GF-D8 (cell line): Measurements from ENCODE around the gene PRKCI.
"Not testable (repeated sequence)": the region's sequence is repeated elsewhere in the genome, so short reads cannot be mapped to it uniquely, and the experiment has no call there.

ENCODE experiments used
- DNase-seq: peaks from one replicate; lab custom pipeline; 2025; lab: John Stamatoyannopoulos, UW

The PRKCI gene

DNA sequence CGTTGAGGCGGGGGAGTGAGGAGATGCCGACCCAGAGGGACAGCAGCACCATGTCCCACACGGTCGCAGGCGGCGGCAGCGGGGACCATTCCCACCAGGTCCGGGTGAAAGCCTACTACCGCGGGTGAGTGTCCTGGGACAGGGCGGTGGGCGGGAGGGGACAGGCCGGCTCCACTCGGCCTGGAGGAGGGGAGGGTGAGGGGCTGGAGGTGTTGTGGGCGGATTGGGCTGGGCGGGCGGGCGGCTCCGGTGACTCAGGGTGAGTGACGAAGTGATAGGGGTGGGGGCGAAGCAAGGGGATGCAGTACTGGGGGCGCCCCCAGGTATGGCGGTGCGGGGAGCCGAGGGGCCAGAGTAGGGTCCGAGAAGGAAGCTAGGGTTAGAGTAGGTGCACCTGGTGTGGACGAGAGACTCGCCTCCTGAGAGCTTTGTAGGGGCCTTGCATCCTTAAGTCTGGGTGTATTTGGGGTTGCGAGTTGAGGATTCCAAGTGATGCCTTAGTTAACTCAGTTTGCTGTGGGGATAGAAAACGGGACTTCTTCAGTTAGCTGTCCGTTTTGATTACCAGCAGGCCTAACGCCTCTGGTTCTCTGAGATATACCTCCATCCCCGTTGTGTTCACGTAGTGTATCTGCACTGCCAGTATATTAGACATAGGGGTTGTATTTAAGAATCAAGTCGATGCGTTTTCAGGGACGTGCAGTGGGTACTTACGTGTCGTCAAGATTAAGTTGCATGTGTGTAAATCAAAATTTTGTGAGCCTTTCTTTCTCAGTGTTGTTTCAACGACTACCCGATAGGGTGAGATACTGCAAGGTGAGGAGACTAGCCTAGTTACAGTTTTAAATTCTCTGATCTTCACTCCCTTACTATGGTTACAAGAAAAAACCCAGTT, 670 bp downstream of the PRKCI start:
- no peak for DNase-seq

DNA sequence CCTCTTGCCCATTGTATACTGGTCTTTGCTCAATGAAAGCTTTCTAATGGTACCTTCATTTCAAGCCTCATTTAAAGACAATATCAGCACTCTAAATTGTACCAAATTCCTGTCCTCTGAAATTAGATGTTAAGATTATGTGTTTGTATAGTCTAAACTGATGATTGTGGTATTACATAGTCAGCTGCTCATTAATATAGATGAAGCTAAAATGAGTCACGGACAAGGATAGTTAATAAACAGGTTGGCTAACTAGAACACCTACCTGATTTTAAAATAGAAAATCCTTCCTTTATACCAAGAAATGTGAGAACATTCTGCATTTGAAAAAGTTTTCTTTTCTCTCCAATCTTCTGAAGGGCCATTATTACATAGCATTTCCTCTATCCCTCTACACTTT, 2.9 kb downstream of the PRKCI start:
- no peak for DNase-seq

DNA sequence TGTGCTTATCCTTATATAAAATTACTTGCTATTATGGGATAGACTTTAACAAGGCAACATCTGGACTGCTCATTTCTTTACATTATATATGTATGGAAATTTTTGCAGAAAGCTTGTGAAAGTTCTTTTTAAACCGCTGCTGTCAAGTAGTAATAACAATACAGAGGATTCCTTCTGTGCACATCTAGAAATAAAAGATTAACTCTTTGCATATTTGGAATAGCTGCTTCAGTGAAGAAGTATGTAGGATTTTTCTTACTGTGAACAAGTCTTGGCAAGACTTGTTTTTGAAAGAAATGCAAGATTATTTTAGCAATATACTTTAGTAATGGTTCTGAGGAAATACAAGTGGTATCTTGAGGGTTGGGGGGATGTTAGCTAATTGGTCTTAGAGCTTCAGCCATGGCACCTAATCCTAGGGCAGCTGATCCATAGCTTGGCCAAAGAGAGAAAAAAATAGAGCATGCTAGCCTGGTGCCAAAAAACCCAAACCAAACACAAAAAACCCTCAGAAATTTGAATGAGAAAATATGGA, 4.3 kb downstream of the PRKCI start:
- DNase-seq: no peak

DNA sequence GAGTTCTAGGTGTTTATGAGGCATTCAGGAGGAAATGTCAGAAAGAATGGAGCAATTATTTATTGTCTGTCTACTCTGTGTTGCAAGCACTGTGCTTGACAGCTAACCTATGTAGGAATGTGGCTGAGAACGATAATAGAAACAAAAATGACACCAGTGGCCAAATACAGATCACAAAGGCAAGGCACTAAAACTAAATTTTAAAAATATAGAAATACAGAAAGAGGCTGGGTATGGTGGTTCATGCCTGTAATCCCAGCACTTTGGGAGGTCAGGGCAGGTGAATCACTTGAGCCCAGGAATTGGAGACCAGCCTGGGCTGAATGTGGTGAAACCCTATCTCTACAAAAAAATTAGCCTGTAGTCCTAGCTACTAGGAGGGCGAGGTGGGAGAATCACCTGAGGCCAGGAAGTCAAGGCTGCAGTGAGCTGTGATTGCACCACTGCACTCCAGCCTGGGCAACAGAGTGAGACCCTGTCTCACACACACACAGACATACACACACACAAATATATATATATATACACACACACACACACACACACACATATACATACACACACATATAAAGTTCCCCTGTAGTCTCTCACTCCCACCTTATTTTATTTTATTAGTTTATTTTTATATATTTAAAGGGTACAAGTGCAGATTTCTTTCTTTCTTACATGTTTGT, 6.0 kb downstream of the PRKCI start:
- DNase-seq: no peak

DNA sequence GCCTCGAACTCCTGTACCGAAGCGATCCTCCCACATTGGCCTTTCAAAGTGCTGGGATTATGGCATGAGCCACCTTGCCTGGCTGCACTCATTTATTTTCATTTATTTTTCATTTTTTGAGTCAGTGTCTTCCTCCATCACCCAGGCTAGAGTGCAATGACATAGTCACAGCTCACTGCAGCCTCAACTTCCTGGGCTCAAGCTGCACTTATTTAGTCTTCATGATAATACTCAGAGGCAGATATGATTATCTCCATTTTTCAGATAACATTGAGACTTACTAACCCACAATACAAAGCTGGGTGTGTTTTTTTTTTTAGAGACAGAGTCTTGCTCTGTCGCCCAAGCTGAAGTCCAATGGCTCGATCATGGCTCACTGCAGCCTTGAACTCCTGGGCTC, 10.0 kb downstream of the PRKCI start:
- DNase-seq: no peak

DNA sequence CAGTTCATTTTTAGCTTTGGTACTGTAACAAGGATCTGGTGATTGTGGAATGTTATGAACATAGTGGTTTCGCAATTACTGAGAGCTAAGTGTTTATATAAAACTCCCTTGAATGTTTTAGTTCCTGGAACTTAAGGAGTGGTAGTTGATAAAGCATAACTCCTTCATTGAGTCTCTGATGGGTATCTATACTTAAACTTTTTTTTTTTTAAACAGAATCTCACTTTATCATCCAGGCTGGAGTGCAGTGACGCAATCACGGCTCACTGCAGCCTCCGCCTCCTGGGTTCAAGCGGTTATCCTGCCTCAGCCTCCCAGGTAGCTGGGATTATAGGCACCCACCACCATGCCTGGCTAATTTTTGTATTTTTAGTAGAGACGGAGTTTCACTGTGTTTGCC, 11.3 kb downstream of the PRKCI start:
- DNase-seq: peak; percentile 24

DNA sequence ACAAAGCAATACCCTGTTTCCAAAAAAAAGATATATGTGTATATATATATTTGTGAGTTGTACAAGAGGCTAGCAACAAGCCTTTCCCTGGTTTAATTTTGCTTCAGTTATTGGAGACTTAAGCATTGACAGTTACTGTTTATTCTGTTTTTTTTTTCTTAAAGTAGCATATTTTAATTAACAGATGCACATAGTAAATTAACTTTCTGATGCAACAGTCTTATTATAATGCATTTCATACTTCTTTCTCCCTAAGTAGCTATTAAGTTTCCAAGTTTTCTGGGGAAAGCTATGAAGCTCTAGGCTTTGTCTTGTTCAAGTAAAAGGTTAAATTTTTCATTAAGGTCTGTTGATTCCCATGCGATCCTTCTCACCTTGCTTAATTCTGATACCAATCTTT, 17.9 kb downstream of the PRKCI start:
- DNase-seq: no peak

DNA sequence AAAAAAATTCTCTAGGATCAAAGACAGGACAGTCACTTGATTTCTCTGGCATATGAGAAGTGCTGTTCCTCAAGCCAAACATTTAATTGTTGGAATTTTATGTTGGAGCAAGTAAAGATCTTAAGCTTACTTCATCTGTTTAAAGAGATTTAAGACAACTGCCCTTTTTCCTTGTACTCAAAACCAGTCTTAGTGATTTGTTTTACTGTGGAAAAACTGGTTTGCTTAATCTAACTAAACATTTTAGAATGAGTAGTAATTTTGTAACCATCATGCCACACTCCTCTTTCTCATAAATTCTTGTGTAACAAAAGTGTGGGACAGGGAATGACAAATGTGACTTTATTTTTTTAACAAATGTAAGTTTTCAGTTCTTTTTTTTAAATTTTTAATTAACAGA, 18.4 kb downstream of the PRKCI start:
- no peak for DNase-seq

DNA sequence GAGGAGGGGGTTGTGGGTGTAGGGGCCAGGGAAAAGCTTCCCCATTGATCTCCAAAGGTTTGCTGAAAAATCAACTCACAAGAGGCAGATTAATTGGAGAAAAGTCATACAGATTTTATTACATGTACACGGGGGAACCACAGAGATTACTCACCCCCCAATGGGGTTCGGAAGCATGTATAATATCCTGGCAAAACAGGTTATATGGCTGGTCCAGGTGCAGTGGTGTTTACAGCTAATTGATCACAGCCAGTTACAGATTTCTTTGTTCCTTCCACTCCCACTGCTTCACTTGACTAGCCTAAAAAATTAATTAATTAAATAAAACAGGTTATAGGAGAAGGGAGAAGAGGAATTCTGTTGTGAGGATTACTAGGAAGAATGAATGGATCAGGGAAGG, 22.4 kb downstream of the PRKCI start:
- no peak for DNase-seq

DNA sequence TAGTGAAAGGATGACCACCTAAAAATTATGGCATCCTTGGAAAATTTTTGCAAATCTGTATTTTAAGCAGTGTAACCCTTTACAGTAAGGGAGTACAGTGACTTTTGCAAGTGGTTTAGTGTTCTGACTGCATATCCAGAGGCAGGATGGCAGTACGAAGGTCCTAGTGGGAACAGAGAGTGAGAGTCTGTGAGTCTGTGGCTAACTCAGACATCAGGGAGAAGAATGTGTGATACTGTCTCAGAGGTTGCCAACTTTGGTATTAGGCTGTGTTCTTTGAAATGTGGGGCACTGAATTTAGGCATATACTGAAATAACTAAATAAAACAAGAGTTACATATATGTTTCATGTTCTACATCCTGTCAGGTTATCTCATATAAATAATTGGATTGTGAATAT, 25.7 kb downstream of the PRKCI start:
- no peak for DNase-seq

DNA sequence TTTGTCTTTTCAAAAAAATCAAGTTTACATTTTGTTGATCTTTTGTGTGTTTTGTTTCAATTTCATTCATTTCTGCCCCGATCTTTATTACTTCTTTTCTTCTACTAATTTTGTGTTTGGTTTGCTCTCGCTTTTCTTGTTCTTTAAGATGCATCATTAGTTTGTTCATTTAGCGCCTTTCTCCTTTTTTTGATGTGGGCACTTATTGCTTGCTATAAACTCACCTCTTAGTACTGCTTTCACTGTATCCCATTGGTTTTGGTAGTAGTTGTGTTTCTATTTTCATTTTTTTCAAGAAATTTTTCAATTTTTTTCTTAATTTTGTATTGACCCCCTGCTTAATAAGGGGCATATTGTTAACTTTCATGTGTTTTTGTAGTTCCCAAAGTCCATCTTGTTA, 34.4 kb downstream of the PRKCI start:
- DNase-seq: no peak

DNA sequence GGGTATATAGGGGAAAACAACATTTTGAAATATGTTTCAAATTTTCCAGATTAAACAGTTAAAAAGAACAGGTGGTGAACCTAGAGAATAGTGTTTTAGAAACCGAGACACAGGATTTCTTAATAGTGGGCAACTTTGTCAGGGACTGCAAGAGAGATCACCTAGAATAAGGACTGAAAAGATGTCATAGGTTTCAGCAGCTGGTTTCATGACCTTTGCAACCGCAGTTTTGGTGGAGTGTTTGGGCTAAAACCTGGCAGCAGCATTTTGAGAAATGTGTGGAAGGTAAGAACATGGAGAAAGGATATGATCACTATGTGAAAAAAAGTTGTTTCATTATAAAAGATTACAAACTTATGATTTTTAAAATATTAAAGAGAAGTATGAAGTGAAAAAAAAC, 34.9 kb downstream of the PRKCI start:
- DNase-seq: no peak

DNA sequence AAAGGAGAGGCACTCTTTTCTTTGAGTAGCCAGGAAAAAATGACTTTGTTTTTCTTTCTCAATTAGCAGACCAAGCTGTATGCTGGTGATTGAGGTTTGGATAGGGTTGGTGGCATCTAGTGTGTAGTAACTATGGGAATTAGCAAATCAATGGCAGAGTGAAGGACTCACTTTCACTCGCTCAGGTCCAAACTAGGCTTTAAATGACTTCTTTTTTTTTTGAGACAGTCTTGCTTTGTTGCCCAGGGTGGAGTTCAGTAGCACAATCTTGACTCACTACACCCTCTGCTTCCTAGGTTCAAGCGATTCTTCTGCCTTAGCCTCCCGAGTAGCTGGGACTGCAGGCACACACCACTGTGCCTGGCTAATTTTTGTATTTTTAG, 35.9 kb downstream of the PRKCI start:
- no peak for DNase-seq

DNA sequence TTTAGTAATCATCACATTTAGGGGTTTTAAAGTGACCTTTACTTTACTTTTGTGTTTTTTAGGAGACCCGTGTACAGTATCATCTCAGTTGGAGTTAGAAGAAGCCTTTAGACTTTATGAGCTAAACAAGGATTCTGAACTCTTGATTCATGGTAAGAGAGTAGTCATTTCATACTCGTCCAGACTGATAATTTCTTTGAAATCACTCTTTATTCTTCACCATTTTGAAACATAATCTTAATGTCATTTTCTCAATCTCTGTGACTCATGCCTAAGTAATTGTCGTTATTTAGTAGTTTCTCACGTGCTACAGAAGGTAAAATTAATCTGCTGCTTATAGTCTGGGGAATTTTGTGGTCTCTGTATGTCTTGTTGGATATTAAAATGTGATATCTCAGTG, 37.7 kb downstream of the PRKCI start:
- no peak for DNase-seq

DNA sequence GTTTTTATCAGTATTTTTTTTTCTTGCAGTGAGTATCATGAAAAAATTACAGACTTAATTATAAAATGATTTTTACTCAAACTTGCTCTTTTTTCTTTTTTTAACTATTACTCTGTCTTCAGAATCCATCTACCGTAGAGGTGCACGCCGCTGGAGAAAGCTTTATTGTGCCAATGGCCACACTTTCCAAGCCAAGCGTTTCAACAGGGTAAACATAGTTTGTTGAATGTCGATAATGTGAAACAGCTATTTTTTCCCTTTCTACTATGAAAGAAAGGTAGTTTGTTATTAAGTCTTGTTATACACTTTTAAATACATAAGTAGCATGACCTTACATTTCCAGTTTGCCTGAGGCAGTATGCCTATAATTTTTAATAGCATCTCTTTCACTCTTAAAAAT, 45.6 kb downstream of the PRKCI start:
- no peak for DNase-seq

DNA sequence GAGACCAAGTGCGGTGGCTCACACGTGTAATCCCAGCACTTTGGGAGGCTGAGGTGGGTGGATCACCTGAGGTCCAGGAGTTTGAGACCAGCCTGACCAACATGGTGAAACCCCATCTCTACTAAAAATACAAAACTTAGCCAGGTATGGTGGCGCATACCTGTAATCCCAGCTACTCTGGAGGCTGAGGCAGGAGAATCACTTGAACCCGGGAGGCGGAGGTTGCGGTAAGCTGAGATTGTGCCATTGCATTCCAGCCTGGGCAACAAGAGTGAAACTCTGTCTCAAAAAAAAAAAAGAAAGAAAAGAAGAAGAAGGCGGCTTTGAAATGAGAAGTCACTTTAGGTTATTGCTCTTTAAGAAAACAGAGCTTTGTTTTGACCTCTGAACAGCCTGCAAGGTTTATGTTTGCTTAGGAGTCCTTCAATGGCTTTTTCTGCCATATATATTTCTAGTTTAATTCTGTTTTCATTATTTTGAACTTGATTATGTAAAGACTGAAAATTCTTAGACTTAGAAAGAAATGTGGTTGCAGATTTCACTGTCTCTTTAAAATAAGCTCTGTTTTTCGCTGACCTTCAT, 47.5 kb downstream of the PRKCI start:
- not testable (repeated sequence) for DNase-seq

DNA sequence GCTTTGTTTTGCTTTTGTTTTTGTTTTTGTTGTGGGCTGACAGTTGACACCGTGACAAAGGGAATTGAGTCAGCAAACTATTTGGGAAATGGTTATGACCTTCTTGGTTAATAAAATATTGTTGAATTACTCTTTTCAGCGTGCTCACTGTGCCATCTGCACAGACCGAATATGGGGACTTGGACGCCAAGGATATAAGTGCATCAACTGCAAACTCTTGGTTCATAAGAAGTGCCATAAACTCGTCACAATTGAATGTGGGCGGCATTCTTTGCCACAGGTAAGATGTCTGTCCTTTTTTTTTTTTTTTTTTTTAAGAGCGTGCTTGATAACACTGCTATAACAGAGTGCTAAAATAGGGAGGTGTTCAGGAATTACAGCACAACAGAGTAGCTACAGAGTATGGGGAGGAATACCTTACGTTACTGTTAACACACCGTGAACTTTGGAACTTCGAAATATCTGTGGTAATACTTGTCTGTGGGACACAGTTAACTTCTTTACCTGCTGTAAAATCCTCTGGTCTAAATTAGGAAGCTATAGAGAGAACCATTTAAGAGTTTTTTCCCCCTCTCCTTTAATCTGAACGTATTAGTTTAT, 48.2 kb downstream of the PRKCI start:
- DNase-seq: no peak

DNA sequence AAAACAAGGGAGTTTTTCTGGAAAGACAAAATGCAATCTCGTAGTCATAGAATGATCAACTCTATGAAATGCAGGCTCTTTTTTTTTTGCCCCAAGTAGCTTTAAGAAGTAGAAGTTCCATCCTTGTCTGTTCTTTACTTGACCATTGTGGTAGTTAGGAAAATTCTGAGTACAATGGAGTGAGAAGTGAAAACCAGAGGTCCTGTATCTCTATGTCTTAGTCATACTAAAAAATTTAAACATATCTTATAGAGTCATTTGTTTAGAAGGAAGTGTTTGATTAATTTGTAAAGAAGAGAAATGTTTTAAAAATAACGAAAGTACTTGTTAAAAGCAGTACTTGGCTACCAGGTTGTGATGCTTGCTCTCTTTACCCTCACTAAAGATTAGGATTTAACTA, 52.4 kb downstream of the PRKCI start:
- DNase-seq: no peak

DNA sequence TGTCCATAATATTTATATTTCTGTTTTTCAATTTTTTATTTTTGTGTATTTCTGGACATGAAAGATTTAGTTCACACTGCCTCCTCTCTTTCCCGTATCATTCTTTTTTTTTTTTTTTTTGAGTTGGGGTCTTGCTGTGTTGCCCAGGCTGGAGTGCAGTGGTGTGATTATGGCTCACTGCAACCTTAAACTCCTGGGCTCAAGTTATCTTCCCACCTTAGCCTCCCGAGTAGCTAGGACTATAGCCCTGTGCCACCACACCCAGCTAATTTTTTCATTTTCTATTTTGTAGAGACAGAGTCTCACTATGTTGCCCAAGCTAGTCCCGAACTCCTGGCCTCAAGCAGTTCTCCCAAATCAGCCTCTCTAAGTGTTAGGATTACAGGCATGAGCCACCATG, 53.6 kb downstream of the PRKCI start:
- DNase-seq: no peak

DNA sequence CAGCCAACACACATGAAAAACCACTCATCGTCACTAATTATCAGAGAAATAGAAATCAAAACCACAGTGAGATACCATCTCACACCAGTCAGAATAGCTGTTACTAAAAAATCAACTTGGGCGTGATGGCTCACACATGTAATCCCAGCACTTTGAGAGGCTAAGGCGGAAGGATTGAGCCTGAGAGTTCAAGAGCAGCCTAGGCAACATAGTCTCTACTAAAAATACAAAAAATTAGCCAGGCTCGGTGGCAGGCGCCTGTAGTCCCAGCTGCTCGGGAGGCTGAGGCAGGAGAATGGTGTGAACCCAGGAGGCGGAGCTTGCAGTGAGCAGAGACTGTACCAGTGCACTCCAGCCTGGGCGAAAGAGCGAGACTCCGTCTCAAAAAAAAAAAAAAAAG, 55.1 kb downstream of the PRKCI start:
- DNase-seq: not testable (repeated sequence)

DNA sequence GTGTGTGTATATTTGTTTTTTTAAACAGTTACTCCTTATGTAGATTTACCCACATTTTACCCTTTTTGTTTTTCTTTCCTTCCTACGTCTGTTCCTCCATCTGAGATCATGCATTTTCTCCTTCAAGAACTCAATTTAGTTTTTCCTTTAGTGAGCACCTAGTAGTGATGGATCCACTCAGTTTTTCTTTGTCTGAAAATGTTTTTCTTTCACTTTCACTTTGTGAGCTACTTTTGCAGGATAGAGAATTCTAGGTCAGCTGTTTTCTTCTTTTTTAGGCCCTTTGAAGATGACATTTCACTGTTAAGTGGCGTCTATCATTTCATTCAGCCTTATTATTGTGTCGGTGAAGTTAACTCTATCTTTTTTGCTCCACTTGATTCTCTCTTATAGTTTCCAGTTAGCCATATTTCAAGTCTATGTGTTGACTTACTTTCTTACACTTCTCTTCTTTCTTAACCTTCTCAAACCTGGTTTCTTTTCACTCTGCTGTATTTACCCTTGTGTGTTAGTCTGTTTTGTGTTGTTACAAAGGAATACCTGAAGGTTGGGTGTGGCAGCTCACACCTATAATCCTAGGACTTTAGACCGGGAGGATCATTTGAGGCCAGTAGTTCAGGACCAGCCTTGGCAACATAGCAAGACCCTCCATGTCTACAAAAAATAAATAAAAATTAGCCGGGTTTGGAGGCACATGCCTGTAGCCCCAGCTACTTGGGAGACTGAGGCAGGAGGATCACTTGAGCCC, 55.8 kb downstream of the PRKCI start:
- DNase-seq: no peak

DNA sequence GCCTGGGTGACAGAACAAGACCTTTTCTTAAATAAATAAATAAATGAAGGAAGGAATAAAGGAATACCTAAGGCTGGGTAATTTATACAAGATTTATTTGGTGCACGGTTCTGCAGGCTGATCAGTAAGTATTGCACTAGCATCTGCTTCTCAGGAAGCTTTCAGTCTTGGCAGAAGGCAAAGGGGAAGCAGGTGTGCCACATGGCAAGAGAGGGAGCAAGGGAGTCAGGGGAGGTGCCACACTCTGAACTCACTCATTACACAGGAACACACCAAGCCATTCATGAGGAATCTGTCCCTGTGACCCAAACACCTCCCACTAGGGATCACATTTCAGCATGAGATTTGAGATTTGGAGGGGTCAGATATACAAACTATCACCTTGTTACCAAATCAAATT, 56.4 kb downstream of the PRKCI start:
- peak; percentile 3 for DNase-seq
